22Rv1 (cell line): ENCODE data around the gene MKLN1.
"Not testable (repeated sequence)": the region's sequence is repeated elsewhere in the genome, so short reads cannot be mapped to it uniquely, and the experiment has no call there.

Source experiments
- H3K27ac ChIP-seq: fragments of 450-650 bp; 2 replicates; pipeline ENCODE4 v1.5.1; 2017
- ZFX ChIP-seq: fragments of 450-650 bp; IDR thresholded peaks from 2 replicates; pipeline ENCODE4 v1.6.1; 2017; ENCODE audit warnings: antibody characterized with exemption, borderline replicate concordance
- TF ChIP-seq, protein P1 (sequence below): fragments of 450-650 bp; IDR thresholded peaks from 2 replicates; pipeline ENCODE4 v1.5.1; 2017; ENCODE audit warnings: mild to moderate bottlenecking

MKLN1 gene

DNA sequence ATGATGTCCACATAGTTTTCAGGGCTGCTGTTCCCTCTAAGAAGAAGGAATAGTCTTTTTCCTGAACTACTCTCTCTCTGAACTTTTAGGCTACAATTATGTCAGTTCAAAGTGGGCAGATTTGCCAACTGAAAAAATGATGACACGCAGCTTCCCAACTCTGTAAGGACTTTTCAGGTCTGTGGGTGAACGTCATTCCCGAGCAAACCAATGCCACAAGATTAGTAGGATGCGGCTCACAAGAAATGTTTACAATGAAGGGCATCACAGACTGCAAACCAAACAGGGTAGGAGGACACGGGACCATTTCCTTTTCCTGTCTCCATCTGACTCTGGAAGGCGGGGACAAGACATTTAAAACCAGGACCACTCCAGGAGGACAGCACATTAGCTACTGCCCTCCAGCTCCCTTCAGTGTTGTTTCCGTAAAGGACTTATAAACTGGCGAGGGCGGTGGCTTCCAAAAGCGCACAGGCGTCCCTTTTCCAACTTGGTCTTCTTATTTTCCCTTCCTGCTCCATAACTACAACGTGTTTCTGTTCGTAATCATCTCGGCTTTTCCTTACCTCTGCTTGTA lies 539 bp upstream of the MKLN1 start:
- TF ChIP-seq, protein P1, sequence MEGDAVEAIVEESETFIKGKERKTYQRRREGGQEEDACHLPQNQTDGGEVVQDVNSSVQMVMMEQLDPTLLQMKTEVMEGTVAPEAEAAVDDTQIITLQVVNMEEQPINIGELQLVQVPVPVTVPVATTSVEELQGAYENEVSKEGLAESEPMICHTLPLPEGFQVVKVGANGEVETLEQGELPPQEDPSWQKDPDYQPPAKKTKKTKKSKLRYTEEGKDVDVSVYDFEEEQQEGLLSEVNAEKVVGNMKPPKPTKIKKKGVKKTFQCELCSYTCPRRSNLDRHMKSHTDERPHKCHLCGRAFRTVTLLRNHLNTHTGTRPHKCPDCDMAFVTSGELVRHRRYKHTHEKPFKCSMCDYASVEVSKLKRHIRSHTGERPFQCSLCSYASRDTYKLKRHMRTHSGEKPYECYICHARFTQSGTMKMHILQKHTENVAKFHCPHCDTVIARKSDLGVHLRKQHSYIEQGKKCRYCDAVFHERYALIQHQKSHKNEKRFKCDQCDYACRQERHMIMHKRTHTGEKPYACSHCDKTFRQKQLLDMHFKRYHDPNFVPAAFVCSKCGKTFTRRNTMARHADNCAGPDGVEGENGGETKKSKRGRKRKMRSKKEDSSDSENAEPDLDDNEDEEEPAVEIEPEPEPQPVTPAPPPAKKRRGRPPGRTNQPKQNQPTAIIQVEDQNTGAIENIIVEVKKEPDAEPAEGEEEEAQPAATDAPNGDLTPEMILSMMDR: no peak
- H3K27ac ChIP-seq: peak overlapping the region; percentile 82

DNA sequence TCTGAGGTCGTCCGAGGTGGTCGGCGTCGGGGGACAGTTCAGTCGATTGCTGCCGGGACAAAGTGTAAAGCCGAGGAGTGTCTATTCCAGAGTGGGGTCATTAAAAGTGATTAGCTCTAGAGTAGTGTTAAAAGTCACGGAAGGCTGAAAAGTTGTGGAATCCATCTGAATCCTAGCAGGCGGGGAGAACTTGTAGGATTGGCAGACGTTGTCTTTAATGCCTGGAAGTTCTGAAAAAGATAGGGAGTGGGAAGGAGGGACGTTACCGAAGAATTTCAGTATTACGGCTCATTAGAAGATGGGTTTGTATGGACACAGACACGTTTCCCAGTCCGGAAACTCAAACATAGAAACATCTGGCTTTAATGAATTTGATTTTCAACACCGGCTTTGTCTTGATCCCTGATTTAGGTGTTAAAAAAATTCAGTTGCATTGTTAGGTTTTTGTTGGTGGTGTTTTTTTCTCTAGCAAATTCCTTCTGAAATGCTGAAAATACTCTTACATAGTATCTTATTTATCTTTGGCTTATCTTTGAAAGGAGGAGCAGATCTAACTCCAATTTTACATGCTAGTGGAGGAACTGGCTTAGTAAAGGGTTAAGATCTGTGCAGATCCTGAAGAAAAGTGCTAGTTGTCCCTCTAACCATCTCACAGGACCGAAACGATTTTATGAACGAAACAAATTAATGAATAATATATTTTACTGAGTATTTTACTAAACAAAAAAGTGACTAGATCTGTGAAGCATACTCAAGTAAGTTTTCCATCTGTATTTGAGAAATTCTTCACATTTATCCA lies 900 bp downstream of the MKLN1 start:
- no peak for TF ChIP-seq ZFX
- TF ChIP-seq, protein P1: no peak
- H3K27ac ChIP-seq: peak overlapping the region; percentile 82

DNA sequence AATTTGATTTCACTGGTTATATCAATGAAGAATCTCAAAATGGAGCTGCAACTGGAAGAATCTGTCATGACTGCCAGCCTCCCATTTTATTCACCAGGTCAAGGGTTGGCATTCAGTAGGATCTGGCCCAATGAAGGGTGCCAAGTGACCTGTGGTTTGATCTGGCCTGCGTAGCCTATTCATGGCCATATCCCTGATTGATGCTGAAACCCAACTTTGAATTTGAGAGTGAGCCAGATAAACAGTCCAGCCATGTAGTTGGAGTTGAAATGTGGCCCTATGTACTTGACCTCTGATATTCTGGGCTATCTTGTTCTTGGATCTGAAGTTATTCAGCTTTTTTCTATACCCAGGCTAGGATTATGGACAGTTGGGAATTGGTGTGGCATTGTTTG lies 1.5 kb downstream of the MKLN1 start:
- peak overlapping the region; percentile 82; the same call in 1 of the 2 replicates for H3K27ac ChIP-seq
- TF ChIP-seq, protein P1: no peak
- TF ChIP-seq ZFX: no peak

DNA sequence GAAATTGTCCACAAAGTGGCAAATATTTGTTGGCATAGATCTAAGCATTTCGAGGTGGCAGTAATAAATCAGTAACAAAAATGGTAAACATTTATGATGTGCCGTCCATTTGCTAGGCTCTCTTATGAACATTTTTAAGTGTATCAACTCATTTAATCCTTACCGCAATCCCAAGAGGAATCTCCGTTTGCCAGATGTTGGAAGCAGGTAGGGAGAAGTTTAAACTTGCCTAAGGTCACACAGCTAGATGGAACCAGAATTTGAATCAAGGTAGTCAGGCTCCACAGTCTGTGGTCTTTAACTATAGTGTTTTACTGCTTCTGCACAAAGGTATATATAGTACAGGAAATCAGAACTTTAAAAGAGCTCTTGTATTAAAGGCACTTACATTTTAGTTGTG lies 2.6 kb downstream of the MKLN1 start:
- no peak for TF ChIP-seq ZFX
- TF ChIP-seq, protein P1: no peak
- no peak overlapping the region for H3K27ac ChIP-seq

DNA sequence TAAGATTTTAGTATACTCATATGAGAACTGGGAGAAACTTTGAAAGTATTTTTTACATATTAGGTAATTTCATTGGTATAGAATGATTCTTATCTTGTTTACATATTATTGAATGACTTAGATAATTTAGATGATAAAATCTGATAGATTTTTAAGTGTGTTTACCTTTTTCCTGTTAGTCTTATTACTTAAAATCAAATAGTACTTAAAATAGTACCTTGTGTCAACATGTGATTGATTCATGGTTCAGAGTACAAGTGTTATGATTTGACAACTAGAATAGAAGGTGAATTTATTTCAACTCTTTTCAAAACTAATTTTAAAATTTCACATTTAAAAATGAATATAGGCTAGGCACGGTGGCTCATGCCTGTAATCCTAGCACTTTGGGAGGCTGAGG lies 4.1 kb downstream of the MKLN1 start:
- H3K27ac ChIP-seq: no peak overlapping the region
- TF ChIP-seq ZFX: no peak
- TF ChIP-seq, protein P1: no peak

DNA sequence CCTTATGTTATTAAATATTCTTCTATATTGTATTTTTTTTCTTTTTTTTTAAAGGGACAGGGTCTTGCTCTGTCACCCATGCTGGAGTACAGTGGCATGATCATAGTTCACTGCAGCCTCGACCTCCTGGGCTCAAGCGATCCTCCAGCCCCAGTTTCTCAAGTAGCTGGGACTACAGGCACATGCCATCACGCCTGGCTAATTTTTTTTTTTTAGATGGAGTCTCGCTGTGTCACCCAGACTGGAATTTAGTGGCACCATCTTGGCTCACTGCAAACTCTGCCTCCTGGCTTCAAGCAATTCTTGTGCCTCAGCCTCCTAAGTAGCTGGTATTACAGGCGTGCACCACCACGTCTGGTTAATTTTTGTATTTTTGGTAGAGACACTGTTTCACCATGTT lies 5.1 kb downstream of the MKLN1 start:
- not testable (repeated sequence) for H3K27ac ChIP-seq

DNA sequence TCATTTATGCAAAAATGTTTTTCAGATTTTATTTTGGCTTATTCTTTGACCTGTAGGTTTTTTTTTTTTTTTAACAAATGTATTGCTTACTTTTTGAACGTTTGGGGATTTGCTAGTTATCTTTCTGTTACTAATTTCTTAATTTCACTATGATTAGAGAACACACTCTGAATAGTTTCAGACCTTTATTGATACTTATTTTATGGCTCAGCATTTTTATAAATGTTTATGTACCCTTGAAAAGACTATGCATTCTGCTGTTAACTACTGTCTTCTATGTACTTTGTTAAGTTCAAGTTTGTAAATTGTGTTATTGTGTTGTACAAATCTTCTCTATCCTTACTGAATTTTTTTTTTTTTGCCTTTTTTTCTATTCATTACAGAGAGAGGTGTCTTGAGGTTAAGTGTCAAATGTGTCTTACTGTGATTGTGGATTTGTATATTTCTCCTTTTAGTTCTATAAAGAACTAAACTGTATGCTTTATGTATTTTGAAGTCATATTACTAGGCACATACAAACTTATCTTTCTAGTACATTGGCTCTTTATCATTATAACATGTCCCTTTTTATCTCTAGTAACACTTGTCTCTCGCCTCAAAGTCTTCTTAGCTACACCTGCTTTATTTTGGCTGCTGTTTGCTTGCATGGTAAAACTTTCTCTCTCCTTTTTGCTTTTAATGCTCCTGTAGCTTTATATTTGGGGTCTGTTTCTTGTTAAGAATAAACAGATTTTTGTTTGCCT lies 8.1 kb downstream of the MKLN1 start:
- H3K27ac ChIP-seq: no peak overlapping the region
- no peak for TF ChIP-seq ZFX
- TF ChIP-seq, protein P1: no peak
